GM19438 (cell line): ENCODE measurements around the gene NDUFS7.

Experiments used
- ATAC-seq: cut with Tn5 transposase; IDR thresholded peaks from one replicate; pipeline ENCODE4 v1.9.1; 2021; ENCODE audit warnings: low read depth; ENCODE audit not compliant: unreplicated experiment

The NDUFS7 gene

GRCh38 chr19:1399745-1400144 lies 16.0 kb downstream of the NDUFS7 start:
- ATAC-seq: no peak

GRCh38 chr19:1400281-1401137 lies 16.8 kb downstream of the NDUFS7 start:
- ATAC-seq: no peak

DNA sequence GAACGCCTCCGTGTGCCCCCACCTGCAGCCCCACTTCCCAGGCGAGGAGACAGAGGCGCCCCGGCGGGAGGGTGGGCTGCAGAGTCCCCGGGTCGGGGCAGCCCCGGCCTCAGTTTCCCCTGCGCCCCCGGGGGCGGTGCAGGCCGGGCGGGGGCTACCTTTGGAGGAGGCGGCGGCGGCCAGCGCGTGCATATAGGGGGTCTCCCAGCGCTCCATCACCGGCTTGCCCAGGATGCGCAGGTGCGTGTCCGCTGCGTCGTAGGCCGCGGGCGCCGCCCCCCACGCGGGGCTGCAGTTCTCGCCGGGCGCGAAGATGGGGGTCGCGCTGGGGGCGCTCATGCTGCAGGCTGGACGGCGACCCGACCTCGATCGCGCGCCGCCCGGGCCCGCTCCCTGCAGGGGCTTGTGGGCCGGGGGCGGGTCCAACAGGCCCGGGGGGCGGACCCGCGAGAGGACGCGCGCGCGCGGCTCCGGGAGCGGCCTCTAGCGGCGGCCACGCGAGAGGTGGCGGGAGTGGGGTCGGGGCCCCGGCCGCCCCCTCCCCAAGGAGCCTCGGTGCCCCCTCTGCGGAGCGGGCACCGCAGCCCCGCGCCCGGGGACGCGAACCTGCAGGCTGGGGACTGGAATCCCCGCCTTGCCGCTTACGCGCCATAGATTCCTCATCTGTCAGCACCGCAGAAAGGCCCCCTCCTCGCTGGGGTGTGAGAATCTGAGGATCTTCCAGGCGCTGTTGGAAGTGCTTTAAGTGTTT lies 17.6 kb downstream of the NDUFS7 start, which contains the start of gene GAMT:
Gene GAMT, minus strand, starts transcription at position 405 of the 751 bp plus-strand sequence. Its CDS starts 66 bp downstream, at position 339.
- ATAC-seq: no peak

DNA sequence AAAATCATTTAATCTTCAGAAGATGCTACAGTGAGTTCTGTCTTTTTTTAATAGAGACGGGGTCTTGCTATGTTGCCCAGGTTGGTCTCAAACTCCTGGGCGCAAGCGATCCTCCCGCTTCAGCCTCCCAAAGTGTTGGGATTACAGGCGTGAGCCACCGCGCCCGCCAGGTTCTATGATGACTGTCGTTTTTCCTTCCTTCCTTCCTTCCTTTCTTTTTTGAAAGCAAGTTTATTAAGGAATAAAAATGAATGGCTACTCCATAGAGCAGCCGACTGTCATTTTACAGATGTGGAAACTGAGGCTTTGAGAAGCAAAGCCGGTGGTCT lies 18.1 kb downstream of the NDUFS7 start:
- ATAC-seq: no peak

DNA sequence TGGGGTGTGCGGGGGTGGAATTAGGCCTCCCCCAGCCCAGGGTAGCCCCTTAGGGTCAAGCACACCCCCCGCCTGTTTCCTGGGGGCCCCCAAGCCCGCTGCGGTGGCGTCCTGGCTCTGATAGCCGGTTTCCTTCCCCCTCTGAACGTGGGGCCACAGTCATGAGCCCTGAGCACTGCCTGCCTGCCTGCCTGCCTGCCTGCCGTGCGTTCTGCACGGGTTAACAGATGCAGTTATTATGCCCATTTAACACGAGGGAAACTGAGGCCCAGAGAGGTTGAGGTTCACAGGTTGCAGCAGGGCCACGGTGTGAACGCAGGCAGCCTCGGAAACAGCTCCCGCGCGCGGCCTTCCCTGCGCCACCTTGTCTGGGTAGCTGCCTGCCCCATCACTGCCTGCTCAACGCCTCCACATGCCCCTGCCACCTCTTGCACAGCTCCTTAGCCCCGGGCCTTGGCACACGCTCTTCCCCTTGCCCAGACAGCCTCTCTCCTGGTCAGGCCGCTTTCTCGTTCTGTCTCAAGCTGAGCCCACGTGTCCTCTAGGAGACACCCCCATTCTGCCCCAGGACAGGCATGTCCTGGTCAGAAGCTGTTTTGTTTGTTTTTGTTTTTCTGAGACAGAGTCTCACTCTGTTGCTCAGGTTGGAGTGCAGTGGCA lies 18.8 kb downstream of the NDUFS7 start:
- ATAC-seq: no peak

DNA sequence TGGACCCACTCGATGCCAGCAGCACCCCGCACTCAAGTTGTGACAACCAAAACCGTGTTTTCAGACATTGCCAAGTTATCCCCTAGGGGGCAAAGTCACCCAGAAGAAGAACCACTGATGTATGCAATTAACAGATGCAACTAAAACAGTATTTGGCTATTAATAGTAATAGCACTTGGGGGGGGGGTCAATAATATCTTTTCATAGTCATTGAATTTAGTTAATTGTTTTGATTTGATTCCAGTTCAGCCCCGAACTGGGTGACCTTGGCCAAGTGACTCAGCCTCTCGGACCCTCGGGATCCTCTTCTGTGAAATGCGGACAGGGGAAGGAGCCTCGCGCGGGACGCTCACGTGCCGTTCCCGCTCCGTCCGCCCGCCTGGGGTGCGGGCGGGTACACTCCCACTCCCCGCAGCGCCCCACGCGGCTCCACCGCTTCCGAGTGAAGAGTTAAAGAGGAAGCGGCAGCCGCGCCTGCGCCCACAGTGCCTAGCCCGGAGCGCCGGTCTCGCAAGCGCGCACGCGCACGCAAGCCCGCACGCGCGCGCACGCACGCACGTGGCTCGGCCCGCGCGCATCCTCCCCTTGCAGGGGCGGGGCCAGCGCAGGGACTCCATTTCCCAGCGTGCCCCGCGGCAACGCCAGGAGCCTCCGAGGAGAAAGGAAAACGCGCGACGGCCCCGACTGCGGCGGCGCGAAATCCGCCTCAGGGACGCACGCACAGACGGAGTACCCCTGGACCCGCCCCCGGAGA lies 23.2 kb downstream of the NDUFS7 start:
- peak; percentile 45 for ATAC-seq

DNA sequence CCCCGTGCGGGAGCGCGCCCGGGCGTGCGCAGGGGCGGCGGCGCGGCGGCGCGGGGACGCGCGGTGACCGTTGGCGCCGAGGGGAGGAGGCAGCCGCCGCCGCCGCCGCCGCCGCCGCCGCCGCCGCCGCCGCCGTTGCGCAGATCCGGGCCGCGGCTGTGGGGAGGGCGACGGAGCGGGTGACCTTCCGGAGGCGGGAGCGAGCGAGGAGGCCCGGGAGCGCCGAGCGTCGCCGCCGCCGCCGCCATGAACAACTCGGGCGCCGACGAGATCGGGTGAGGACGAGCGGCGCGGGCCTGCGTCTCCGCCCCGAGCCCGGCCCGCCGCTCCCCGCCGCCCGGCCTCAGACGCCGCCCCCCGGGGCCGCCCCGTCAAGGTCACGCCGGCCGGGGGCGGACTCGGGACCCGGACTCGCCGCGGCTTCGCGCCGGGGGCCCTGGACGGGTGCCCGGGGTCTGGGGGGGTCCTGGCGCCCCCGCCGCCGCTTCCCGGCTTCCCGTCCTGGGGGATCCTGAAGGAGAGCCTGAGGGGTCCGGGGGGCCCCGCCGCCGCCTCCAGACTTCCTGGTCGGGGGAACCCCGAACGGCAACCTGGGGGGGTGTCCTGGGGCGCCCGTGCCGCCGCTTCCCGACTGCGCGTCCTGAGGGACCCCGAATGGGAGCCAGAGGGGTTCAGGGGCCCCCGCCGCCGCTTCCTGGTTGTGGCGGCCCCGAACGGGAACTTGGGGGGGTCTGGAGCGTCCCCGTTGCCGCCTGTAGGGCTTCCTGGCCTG lies 24.0 kb downstream of the NDUFS7 start, which contains the start of gene DAZAP1:
Gene DAZAP1, plus strand, starts transcription at position 59 of the 772 bp plus-strand sequence. Its CDS starts 188 bp downstream, at position 247.
- ATAC-seq: peak; percentile 51

DNA sequence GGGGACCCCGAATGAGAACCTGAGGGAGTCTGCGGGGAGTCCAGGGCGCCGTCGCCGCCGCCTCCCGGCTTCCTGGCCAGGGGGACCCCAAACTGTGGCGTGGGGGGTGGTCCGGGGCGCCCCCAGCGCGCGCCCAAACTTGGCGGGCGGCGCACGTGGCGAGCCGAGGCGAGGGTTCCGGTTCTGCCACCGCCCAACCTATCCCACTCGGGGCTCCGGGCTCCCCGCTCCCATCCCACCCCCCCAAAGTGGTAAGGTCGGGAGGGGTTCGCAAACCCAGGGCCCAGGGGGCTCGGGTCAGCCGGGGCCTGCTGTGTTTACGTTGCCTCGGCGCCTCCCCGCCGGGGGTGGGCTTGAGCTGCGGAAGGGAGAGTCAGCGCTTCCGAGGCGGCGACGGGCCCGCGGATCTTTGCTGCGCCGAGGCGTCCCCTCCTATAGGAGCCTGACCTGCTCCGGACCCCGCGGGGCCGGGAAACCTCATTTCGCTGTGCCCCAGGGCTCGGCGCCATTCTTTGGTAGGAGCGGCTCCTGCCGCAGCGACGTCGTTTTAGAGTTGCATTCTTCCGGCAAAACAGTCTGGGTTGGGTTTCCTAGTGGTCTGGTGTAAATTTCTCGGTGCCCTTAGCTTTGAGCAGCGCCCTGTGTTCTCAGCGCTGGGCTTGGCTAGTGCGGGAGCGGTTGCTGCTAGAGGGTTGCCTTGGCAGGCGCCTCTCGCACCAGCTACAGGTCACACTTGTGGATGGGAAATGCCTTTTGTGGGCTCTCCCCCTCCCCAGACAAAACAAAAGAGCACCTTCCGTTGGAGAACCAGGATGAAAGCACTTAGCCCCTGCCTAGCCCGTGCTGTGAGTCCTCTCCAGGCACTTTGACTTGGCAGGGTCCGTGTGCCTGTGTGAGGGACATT lies 24.8 kb downstream of the NDUFS7 start:
- no peak for ATAC-seq

- no peak for ATAC-seq
Measured at GRCh38 chr19:1409204-1410005, 25.7 kb downstream of the NDUFS7 start.

GRCh38 chr19:1410136-1410786 lies 26.6 kb downstream of the NDUFS7 start:
- ATAC-seq: no peak

GRCh38 chr19:1410789-1411188 lies 27.1 kb downstream of the NDUFS7 start:
- ATAC-seq: no peak

GRCh38 chr19:1411255-1412191 lies 27.8 kb downstream of the NDUFS7 start:
- ATAC-seq: no peak

DNA sequence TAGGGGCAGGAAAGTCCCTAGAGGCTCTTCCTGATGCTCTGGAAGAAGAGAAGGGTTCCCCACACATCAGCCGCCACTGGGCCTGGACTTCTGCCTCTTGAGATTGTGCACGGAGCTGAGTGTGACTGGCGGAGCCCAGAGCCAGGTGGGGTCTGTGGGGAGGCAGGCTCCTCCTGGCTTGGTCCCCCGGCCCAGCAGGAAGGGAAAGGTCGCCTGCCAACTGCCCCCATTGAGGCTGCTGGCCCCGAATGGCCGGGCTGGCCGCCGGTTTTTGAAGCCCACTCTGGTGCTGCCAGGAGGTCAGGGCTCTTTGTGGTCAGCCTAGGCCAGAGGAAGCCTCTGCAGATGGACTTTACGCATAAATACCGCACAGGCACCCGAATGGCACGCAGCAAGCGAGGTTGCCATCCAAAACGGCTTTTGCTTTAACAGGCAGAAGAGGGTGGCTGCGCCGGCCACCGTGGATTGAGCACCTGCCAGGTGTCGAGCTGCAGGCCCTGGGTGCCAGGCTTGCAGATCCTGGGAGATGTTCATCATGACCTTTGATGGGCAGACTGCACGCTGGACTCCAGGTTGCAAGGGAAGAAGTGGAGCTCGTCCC lies 28.7 kb downstream of the NDUFS7 start:
- ATAC-seq: no peak

- ATAC-seq: no peak
Measured at GRCh38 chr19:1412995-1413800, 29.5 kb downstream of the NDUFS7 start.
